ENCODE measurements around the gene SMIM35.

DNA sequence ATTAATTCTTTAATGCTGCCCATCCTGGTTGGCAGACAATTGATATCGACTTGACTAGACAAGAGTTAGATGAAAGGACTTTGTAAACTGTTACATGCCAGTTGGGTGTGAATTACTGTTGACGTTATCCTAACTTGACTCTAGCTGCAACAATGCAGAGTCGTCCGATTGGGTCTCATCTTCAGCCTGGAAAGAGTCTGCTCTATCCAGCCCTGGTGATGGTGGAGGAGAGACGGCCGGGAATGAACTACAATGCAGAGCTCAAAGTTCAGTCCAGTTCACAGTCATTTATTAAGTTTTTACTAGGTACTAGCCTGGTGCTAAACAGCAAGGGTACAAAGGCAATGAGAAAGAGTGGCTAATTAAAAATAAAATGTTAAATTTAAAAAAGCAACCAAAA, 4.9 kb upstream of the SMIM35 start:
- TF ChIP-seq POLR2AphosphoS5 (IDR thresholded peaks at IDR 0.05; ENCODE audit: borderline replicate concordance, low read depth, low read length) (no peak), EZH2 (IDR thresholded peaks at IDR 0.05) (no peak)
